ENCODE results near the gene MARK2.

MARK2 gene

DNA sequence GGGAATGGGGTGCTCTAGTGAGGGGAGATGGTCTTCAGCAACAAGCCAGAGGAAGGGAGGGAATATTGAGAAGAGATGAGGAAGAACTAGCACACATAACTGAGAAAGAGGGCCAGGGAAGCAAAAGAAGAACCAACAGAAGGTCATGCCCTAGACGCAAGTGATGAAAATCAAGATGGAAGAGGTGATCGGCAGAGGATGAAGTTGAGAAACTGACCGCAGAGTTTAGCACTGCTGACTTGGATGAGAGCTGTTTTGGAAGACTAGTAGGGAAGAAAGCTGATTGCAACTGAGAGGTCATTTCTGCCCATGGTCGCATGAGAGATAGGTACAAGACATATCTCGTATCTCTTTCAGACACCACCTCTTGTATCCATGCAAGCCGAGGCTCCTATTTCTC lies 22.7 kb upstream of the MARK2 start:
- DNase-seq (ENCODE audit: low read depth), result no peak
- H3K4me3 ChIP-seq (ENCODE audit: low read depth, low read length), result no peak overlapping the region
- TF ChIP-seq, protein P1, sequence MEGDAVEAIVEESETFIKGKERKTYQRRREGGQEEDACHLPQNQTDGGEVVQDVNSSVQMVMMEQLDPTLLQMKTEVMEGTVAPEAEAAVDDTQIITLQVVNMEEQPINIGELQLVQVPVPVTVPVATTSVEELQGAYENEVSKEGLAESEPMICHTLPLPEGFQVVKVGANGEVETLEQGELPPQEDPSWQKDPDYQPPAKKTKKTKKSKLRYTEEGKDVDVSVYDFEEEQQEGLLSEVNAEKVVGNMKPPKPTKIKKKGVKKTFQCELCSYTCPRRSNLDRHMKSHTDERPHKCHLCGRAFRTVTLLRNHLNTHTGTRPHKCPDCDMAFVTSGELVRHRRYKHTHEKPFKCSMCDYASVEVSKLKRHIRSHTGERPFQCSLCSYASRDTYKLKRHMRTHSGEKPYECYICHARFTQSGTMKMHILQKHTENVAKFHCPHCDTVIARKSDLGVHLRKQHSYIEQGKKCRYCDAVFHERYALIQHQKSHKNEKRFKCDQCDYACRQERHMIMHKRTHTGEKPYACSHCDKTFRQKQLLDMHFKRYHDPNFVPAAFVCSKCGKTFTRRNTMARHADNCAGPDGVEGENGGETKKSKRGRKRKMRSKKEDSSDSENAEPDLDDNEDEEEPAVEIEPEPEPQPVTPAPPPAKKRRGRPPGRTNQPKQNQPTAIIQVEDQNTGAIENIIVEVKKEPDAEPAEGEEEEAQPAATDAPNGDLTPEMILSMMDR (IDR thresholded peaks at IDR 0.05; ENCODE audit: insufficient read depth, low read depth, low read length, missing control alignments), result no peak

DNA sequence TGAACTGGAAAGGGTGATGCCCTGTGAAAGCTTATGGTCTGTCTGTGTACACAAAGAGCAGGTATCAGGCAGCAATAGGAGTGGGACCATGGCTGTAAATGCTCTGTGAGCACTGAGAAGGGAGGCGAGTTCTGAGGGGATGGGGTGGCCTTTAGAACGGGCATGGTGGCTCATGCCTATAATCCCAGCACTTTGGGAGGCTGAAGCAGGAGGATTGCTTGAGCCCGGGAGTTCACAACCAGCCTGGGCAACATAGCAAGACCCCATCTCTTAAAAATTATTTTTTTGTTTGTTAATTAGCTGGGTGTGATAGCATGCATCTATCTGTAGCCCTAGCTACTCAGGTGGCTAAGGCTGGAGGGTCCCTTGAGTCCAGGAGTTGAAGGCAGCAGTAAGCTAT lies 22.2 kb upstream of the MARK2 start:
- no peak overlapping the region for H3K4me3 ChIP-seq (ENCODE audit: low read depth, low read length)
- TF ChIP-seq, protein P1 (IDR thresholded peaks at IDR 0.05; ENCODE audit: insufficient read depth, low read depth, low read length, missing control alignments), result no peak
- DNase-seq (ENCODE audit: low read depth), result no peak

DNA sequence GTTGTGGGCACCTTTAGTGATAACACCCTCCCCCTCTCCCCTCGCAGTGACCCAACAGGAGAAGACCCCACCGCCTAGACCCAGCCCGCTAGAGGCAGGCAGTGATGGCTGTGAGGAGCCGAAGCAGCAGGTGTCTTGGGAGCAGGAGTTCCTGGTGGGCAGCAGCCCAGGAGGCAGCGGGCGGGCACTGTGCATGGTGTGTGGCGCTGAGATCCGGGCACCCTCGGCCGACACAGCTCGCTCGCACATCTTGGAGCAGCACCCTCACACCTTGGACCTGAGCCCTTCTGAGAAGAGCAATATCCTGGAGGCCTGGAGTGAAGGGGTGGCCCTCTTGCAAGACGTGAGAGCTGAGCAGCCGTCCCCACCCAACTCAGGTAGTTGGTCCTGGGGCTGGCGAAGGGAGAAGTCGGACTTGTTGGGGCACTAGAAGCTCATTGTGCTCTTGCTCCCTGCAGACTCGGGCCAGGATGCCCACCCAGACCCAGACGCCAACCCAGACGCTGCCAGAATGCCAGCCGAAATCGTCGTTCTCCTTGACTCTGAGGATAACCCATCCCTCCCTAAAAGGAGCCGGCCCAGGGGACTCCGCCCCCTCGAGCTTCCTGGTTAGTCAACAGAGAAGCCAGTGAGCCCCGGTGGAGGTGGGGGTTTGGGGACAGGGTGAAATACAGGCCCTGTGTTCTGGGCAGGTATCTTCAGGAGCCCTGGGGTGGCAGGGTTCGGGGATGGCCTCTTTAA lies 21.0 kb upstream of the MARK2 start:
- DNase-seq (ENCODE audit: low read depth), result no peak
- no peak overlapping the region for H3K4me3 ChIP-seq (ENCODE audit: low read depth, low read length)
- TF ChIP-seq, protein P1 (IDR thresholded peaks at IDR 0.05; ENCODE audit: insufficient read depth, low read depth, low read length, missing control alignments), result no peak

DNA sequence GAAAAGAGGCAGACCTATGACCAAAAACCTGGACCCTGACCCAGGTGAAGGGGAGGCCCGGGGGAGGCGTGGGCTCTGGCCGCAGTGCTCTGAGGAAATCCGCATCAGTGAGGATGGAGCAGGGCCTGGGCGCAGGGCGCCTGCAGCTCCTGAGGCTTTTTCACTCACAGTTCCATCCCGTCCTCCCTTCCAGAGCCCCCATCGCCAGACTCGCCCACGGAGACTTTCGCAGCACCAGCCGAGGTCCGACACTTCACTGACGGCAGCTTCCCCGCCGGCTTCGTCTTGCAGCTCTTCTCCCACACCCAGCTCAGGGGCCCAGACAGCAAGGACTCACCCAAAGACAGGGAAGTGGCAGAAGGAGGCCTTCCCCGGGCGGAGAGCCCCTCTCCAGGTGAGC lies 20.3 kb upstream of the MARK2 start:
- H3K4me3 ChIP-seq (ENCODE audit: low read depth, low read length), result no peak overlapping the region
- TF ChIP-seq, protein P1 (IDR thresholded peaks at IDR 0.05; ENCODE audit: insufficient read depth, low read depth, low read length, missing control alignments), result no peak
- no peak for DNase-seq (ENCODE audit: low read depth)

DNA sequence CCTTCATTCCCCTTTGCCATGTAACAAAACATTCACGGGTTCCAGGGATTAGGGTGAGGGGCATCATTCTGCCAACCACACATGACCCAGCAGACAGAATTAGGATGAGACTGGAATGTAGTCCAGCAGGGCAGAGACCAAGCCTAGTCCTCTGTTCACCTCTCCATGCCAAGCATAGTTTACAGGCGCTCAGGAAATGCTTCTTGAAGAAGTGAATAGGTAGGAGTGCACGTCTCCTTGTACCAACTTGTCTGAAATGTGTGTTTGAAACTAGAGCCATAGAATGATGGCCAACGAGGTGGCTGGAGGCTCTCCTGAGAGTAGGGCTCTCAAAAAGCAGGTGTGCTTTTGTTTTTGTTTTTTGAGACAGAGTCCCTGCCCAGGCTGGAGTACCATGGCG lies 17.5 kb upstream of the MARK2 start:
- DNase-seq (ENCODE audit: low read depth), result no peak
- no peak overlapping the region for H3K4me3 ChIP-seq (ENCODE audit: low read depth, low read length)
- TF ChIP-seq, protein P1 (IDR thresholded peaks at IDR 0.05; ENCODE audit: insufficient read depth, low read depth, low read length, missing control alignments), result no peak

DNA sequence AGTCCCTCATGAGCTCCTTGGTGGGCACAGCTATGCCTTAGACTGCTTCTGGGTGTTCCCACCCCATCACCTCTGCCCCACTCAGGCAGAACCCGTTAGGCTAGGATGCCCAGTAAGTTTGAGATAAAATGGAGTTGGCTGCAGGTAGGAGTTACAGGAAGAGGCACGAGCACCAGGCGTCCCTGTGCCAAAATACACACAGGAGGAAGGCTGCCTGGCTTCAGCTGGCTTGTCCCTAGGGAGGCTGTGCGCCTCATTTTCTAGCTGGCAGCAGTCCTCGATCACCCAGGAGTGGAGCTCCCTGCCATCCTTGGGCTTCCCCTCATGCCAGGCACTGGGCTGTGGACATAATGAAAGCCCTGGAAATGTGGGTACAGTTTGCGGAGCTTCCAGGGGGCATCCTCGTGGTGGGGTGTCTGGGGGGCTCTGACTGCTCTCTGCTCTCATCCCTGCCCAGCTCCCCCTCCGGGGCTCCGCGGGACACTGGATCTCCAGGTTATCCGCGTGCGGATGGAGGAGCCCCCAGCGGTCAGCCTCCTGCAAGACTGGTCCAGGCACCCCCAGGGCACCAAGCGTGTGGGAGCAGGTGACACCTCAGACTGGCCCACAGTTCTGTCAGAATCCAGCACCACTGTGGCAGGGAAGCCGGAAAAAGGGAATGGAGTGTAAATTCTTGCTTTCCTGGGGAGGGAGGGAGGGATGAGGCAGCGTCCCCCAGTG lies 12.3 kb upstream of the MARK2 start:
- H3K4me3 ChIP-seq (ENCODE audit: low read depth, low read length), result no peak overlapping the region
- no peak for DNase-seq (ENCODE audit: low read depth)
- TF ChIP-seq, protein P1 (IDR thresholded peaks at IDR 0.05; ENCODE audit: insufficient read depth, low read depth, low read length, missing control alignments), result no peak

Measured in GM12865 (cell line).